ENCODE results near the gene TCF20. TPM values are rescaled to one million over a fixed set of nuclear protein-coding genes. Genes with fewer than 3 reads are reported as not detected.

Gene TCF20
- total RNA-seq, 6 experiments from 2014 or later: 15.4 to 20.5 (median 18.5) TPM

- no peak overlapping the region for H3K27ac ChIP-seq
- ATAC-seq: no peak
- intact Hi-C loops (cut with DNase I): no loop called here
- no peak for TF ChIP-seq POLR2A (IDR thresholded peaks at IDR 0.05)
- no peak for TF ChIP-seq CTCF (IDR thresholded peaks at IDR 0.05)
- H3K4me3 ChIP-seq: no peak overlapping the region
- no peaks in the 10 kb centered on the region for H3K36me3 ChIP-seq
- WGBS (ENCODE audit: insufficient coverage, low coverage, low lambda C conversion rate, missing lambda C conversion rate): 0% methylated on average over 1 of the region's 18 CpGs
- no peaks in the 10 kb centered on the region for H3K9me3 ChIP-seq
- no peak for DNase-seq
- H3K27me3 ChIP-seq: no peaks in the 10 kb centered on the region
- no peaks in the 10 kb centered on the region for H3K4me1 ChIP-seq
Observed at GRCh38 chr22:42306010-42306409, 35.6 kb upstream of the TCF20 start.

- Histone ChIP-seq H3K36me3 (no peaks in the 10 kb centered on the region), H3K9me3 (no peaks in the 10 kb centered on the region), H3K27ac (no peak overlapping the region), H3K4me1 (no peaks in the 10 kb centered on the region), H3K4me3 (no peak overlapping the region), H3K27me3 (no peaks in the 10 kb centered on the region)
- ATAC-seq (no peak), DNase-seq (no peak)
- WGBS (ENCODE audit: insufficient coverage, low coverage, low lambda C conversion rate, missing lambda C conversion rate): 41% methylated on average over 5 of the region's 8 CpGs
- intact Hi-C loops (cut with DNase I): no loop called here
- TF ChIP-seq CTCF (IDR thresholded peaks at IDR 0.05): no peak
- no peak for TF ChIP-seq POLR2A (IDR thresholded peaks at IDR 0.05)
Observed at GRCh38 chr22:42304324-42304790, 33.9 kb upstream of the TCF20 start.

GRCh38 chr22:42303396-42304323, 33.2 kb upstream of the TCF20 start:
- ATAC-seq: no peak
- Histone ChIP-seq H3K27ac (no peak overlapping the region), H3K4me3 (no peak overlapping the region), H3K4me1 (no peaks in the 10 kb centered on the region), H3K9me3 (no peaks in the 10 kb centered on the region), H3K36me3 (no peaks in the 10 kb centered on the region), H3K27me3 (no peaks in the 10 kb centered on the region)
- intact Hi-C loops (cut with DNase I): no loop called here
- 42% methylated on average over 17 of the region's 21 CpGs for WGBS (ENCODE audit: insufficient coverage, low coverage, low lambda C conversion rate, missing lambda C conversion rate)
- no peak for DNase-seq
- TF ChIP-seq POLR2A (IDR thresholded peaks at IDR 0.05) (no peak), CTCF (IDR thresholded peaks at IDR 0.05) (no peak)

- intact Hi-C loops (cut with DNase I): no loop called here
- H3K9me3 ChIP-seq: no peaks in the 10 kb centered on the region
- 70% methylated on average over 2 of the region's 12 CpGs for WGBS (ENCODE audit: insufficient coverage, low coverage, low lambda C conversion rate, missing lambda C conversion rate)
- H3K4me1 ChIP-seq: no peaks in the 10 kb centered on the region
- no peaks in the 10 kb centered on the region for H3K27me3 ChIP-seq
- no peak for ATAC-seq
- TF ChIP-seq CTCF (IDR thresholded peaks at IDR 0.05) (no peak), POLR2A (IDR thresholded peaks at IDR 0.05) (no peak)
- no peaks in the 10 kb centered on the region for H3K36me3 ChIP-seq
- no peak for DNase-seq
- H3K4me3 ChIP-seq: no peak overlapping the region
- no peak overlapping the region for H3K27ac ChIP-seq
Observed at GRCh38 chr22:42301742-42302102, 31.3 kb upstream of the TCF20 start.

All from right lobe of liver (tissue), 6 donors.